ENCODE results near the gene PSMD13. TPM values are rescaled to one million over a fixed set of nuclear protein-coding genes. Genes with fewer than 3 reads are reported as not detected.

Gene PSMD13
- total and polyA plus RNA-seq, 2 of the 13 experiments (the other 11 are each of a cell fraction or from before 2014, with no cell fraction given) = 83.0 to 117 TPM

DNA sequence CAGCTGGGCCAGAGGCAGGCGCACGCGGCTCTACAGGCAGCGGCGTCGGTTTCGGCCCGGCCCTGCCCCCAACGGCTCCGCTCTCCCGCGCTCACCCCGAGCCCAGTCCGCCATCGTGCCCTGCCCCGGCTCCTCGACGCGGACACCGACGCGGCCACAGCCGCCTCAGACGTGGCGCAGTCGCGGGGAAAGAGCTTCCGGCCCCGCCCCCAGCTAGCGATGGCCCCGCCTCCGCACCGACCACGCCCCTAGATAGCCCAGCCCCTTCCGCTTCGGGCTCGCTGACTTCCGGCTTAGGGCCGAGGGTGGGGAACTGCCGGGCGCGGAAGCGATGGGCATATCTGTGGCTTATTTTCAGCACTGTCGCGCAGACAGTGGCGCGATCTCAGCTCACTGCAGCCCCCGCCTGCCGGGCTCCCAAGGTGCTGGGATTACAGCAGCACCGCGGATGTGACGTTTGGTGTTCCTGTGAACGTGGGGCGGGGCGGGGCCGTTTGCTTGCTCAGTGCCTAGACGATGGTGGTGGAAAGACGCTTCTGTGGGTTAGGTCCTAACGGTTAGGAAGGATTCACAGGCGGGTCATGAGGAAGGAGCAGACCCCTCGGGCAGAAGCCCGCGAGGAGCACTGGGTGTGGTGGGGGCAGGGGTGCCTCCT lies 29.4 kb upstream of the PSMD13 start, which contains the start of the genes BET1L and RIC8A (continued):
- TF ChIP-seq ZNF792 (CRISPR knock-in tag; IDR thresholded peaks at IDR 0.05) (no peak; the same call in 1 of the 2 replicates), CBX5 (CRISPR knock-in tag; IDR thresholded peaks at IDR 0.05; ENCODE audit: borderline replicate concordance) (peak; percentile 7; the same call in 1 of the 2 replicates), POGZ (CRISPR knock-in tag; IDR thresholded peaks at IDR 0.05) (peak; percentile 59; the same call in 1 of the 2 replicates), PHF5A (CRISPR knock-in tag; IDR thresholded peaks at IDR 0.05; ENCODE audit: low read depth, unreplicated experiment) (no peak), RBM22 (optimal IDR thresholded peaks at IDR 0.05; ENCODE audit: low read length) (no peak), LCORL (IDR thresholded peaks at IDR 0.05) (no peak), LCORL (CRISPR knock-in tag; IDR thresholded peaks at IDR 0.05) (peak; percentile 50), ZNF263 (CRISPR knock-in tag; IDR thresholded peaks at IDR 0.05) (0 out of 2 replicates have a peak, but pooled peaks have one; percentile 12), ZNF607 (CRISPR knock-in tag; IDR thresholded peaks at IDR 0.05; ENCODE audit: borderline replicate concordance) (peak; percentile 96), HNRNPK (IDR thresholded peaks at IDR 0.05; ENCODE audit: low read depth, low read length, poor library complexity, severe bottlenecking) (peak; percentile 42), NONO (IDR thresholded peaks at IDR 0.05) (no peak), NONO (CRISPR knock-in tag; conservative IDR thresholded peaks at IDR 0.05) (peak; percentile 64), RFXAP (CRISPR knock-in tag; IDR thresholded peaks at IDR 0.05; ENCODE audit: borderline replicate concordance) (peak; percentile 57; the same call in 1 of the 2 replicates), ZNF501 (CRISPR knock-in tag; IDR thresholded peaks at IDR 0.05) (peak; percentile 92)
- TF ChIP-seq, protein P1, sequence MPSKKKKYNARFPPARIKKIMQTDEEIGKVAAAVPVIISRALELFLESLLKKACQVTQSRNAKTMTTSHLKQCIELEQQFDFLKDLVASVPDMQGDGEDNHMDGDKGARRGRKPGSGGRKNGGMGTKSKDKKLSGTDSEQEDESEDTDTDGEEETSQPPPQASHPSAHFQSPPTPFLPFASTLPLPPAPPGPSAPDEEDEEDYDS (CRISPR knock-in tag; IDR thresholded peaks at IDR 0.05) = peak; percentile 93
- TF ChIP-seq, protein P2, sequence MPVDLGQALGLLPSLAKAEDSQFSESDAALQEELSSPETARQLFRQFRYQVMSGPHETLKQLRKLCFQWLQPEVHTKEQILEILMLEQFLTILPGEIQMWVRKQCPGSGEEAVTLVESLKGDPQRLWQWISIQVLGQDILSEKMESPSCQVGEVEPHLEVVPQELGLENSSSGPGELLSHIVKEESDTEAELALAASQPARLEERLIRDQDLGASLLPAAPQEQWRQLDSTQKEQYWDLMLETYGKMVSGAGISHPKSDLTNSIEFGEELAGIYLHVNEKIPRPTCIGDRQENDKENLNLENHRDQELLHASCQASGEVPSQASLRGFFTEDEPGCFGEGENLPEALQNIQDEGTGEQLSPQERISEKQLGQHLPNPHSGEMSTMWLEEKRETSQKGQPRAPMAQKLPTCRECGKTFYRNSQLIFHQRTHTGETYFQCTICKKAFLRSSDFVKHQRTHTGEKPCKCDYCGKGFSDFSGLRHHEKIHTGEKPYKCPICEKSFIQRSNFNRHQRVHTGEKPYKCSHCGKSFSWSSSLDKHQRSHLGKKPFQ (CRISPR knock-in tag; IDR thresholded peaks at IDR 0.05; ENCODE audit: insufficient replicate concordance) = no peak
- TF ChIP-seq, protein P3, sequence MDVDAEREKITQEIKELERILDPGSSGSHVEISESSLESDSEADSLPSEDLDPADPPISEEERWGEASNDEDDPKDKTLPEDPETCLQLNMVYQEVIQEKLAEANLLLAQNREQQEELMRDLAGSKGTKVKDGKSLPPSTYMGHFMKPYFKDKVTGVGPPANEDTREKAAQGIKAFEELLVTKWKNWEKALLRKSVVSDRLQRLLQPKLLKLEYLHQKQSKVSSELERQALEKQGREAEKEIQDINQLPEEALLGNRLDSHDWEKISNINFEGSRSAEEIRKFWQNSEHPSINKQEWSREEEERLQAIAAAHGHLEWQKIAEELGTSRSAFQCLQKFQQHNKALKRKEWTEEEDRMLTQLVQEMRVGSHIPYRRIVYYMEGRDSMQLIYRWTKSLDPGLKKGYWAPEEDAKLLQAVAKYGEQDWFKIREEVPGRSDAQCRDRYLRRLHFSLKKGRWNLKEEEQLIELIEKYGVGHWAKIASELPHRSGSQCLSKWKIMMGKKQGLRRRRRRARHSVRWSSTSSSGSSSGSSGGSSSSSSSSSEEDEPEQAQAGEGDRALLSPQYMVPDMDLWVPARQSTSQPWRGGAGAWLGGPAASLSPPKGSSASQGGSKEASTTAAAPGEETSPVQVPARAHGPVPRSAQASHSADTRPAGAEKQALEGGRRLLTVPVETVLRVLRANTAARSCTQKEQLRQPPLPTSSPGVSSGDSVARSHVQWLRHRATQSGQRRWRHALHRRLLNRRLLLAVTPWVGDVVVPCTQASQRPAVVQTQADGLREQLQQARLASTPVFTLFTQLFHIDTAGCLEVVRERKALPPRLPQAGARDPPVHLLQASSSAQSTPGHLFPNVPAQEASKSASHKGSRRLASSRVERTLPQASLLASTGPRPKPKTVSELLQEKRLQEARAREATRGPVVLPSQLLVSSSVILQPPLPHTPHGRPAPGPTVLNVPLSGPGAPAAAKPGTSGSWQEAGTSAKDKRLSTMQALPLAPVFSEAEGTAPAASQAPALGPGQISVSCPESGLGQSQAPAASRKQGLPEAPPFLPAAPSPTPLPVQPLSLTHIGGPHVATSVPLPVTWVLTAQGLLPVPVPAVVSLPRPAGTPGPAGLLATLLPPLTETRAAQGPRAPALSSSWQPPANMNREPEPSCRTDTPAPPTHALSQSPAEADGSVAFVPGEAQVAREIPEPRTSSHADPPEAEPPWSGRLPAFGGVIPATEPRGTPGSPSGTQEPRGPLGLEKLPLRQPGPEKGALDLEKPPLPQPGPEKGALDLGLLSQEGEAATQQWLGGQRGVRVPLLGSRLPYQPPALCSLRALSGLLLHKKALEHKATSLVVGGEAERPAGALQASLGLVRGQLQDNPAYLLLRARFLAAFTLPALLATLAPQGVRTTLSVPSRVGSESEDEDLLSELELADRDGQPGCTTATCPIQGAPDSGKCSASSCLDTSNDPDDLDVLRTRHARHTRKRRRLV (CRISPR knock-in tag; IDR thresholded peaks at IDR 0.05) = peak; percentile 10; the same call in 1 of the 2 replicates
- TF ChIP-seq, protein P4, sequence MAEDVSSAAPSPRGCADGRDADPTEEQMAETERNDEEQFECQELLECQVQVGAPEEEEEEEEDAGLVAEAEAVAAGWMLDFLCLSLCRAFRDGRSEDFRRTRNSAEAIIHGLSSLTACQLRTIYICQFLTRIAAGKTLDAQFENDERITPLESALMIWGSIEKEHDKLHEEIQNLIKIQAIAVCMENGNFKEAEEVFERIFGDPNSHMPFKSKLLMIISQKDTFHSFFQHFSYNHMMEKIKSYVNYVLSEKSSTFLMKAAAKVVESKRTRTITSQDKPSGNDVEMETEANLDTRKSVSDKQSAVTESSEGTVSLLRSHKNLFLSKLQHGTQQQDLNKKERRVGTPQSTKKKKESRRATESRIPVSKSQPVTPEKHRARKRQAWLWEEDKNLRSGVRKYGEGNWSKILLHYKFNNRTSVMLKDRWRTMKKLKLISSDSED (CRISPR knock-in tag; IDR thresholded peaks at IDR 0.05) = peak; percentile 90; the same call in 1 of the 2 replicates

Data from HepG2 (cell line).